Measurements from ENCODE around the gene MCTP2.

The MCTP2 gene

DNA sequence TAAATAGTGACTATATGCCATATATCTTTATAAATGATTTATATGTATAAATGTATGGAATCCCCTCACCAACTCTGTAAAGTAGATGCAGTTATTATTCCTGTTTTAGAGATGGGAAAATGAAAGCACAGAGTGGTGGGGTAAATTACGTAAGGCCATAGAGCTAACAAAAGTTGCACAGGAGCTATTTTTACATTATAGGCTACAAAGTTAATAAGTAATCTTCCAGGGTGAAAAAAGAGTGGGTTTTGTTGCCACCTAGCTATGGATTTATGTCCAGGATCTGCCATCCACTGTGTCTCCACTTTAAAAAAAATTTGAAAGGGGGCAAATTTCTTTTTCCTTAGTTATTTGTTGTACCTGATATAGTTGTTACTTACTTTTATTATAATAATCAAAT is 235.7 kb downstream of the MCTP2 start:
- H3K4me3 ChIP-seq (ENCODE audit: low read depth, low read length), result no peak overlapping the region
- TF ChIP-seq, protein P1, sequence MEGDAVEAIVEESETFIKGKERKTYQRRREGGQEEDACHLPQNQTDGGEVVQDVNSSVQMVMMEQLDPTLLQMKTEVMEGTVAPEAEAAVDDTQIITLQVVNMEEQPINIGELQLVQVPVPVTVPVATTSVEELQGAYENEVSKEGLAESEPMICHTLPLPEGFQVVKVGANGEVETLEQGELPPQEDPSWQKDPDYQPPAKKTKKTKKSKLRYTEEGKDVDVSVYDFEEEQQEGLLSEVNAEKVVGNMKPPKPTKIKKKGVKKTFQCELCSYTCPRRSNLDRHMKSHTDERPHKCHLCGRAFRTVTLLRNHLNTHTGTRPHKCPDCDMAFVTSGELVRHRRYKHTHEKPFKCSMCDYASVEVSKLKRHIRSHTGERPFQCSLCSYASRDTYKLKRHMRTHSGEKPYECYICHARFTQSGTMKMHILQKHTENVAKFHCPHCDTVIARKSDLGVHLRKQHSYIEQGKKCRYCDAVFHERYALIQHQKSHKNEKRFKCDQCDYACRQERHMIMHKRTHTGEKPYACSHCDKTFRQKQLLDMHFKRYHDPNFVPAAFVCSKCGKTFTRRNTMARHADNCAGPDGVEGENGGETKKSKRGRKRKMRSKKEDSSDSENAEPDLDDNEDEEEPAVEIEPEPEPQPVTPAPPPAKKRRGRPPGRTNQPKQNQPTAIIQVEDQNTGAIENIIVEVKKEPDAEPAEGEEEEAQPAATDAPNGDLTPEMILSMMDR (IDR thresholded peaks at IDR 0.05; ENCODE audit: low read depth, low read length), result no peak
- DNase-seq (ENCODE audit: low read depth, low spot score), result no peak
- in situ Hi-C loops (cut with HindIII; ENCODE audit: low sequenced_read_pairs), result no loop called here

DNA sequence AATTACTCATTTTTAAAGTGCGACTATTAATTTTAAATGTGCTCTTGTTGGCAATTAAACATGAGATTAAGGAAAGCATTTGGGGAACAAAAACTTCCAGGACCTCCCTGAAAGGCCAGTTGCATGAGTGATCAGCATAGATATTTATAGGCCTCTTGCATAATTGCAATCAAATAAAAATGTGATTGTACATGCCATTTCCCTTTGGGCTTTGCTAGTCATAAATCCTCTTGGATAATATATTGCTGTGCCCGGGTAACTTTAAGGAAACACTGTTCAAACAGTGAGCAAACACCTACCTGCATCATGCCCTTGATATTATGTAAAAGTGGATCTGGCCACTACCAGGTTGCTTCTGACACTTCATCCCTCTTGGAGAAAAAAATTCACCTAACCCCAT is 239.1 kb downstream of the MCTP2 start:
- in situ Hi-C loops (cut with HindIII; ENCODE audit: low sequenced_read_pairs), result no loop called here
- no peak overlapping the region for H3K4me3 ChIP-seq (ENCODE audit: low read depth, low read length)
- TF ChIP-seq, protein P1 (IDR thresholded peaks at IDR 0.05; ENCODE audit: low read depth, low read length), result no peak
- no peak for DNase-seq (ENCODE audit: low read depth, low spot score)

GRCh38 chr15:94476686-94477085 is 245.3 kb downstream of the MCTP2 start:
- H3K4me3 ChIP-seq (ENCODE audit: low read depth, low read length), result no peak overlapping the region
- TF ChIP-seq, protein P1 (IDR thresholded peaks at IDR 0.05; ENCODE audit: low read depth, low read length), result no peak
- in situ Hi-C loops (cut with HindIII; ENCODE audit: low sequenced_read_pairs), result no loop called here
- no peak for DNase-seq (ENCODE audit: low read depth, low spot score)

DNA sequence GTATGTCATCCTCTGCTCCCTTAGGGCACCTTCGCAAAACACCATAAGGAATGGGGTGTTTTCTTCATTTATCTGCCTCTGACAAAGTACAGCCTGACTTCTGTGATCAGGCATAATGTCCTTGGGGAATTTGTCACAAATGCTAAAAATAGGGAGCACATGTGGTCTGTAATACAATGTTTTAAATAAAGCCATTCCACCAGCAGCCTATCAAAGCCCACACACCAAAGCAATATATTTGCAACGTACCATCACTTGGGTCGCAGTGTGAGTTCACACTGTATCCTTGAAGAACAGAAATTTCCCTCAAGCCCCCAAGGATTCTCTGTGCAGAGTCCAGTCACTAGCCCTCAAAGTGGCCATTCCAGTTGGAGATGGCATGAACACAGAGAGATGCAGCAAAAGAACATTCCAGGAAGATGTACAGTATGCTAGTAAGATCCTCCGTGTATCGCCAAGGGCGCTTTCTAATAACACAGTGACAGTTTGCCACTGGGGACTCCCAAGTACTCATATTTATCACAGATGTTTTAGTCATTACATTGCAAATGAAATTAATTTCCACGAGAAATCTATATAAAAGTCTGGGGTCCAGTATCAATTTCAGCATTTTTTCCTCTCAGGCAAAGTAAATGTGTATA is 246.7 kb downstream of the MCTP2 start:
- no peak for DNase-seq (ENCODE audit: low read depth, low spot score)
- TF ChIP-seq, protein P1 (IDR thresholded peaks at IDR 0.05; ENCODE audit: low read depth, low read length), result no peak
- in situ Hi-C loops (cut with HindIII; ENCODE audit: low sequenced_read_pairs), result no loop called here

GRCh38 chr15:94478763-94479162 is 247.4 kb downstream of the MCTP2 start:
- no peak overlapping the region for H3K4me3 ChIP-seq (ENCODE audit: low read depth, low read length)
- DNase-seq (ENCODE audit: low read depth, low spot score), result no peak
- TF ChIP-seq, protein P1 (IDR thresholded peaks at IDR 0.05; ENCODE audit: low read depth, low read length), result no peak
- in situ Hi-C loops (cut with HindIII; ENCODE audit: low sequenced_read_pairs), result no loop called here

More for the DNA sequence above, 246.7 kb downstream of the MCTP2 start:
- no peak overlapping the region for H3K4me3 ChIP-seq (ENCODE audit: low read depth, low read length)

- H3K4me3 ChIP-seq (ENCODE audit: low read depth, low read length), result no peak overlapping the region
- no peak for DNase-seq (ENCODE audit: low read depth, low spot score)
- TF ChIP-seq, protein P1 (IDR thresholded peaks at IDR 0.05; ENCODE audit: low read depth, low read length), result no peak
- in situ Hi-C loops (cut with HindIII; ENCODE audit: low sequenced_read_pairs), result no loop called here
Observed at GRCh38 chr15:94480289-94480834, 249.0 kb downstream of the MCTP2 start.

All from astrocyte of the spinal cord (primary cell).